Glomerular endothelial cell (primary cell): ENCODE data around the gene CDKN2B. TPM values are rescaled to one million over a fixed set of nuclear protein-coding genes. Genes with fewer than 3 reads are reported as not detected.
"Not testable (repeated sequence)": the region's sequence is repeated elsewhere in the genome, so short reads cannot be mapped to it uniquely, and the experiment has no call there.

Source experiments
- DNase-seq: peaks from one replicate; pipeline ENCODE4 v3.0.0-alpha.2; 2011; ENCODE audit warnings: low read depth, low spot score; ENCODE audit errors: extremely low read depth
- total RNA-seq: library from RNA; depleted of rRNA; stranded (reverse); fragments of >200 nt; gene quantifications from 2 replicates; pipeline ENCODE4 v1.2.3, GENCODE V29; 2015

The CDKN2B gene
- total RNA-seq, 1 donor from 2014 or later = 36.5 TPM

GRCh38 chr9:21970800-21971640 lies 38.1 kb downstream of the CDKN2B start:
- DNase-seq = no peak

GRCh38 chr9:21969951-21970799 lies 38.9 kb downstream of the CDKN2B start:
- DNase-seq = no peak

- no peak for DNase-seq
Measured at GRCh38 chr9:21969011-21969940, 39.8 kb downstream of the CDKN2B start.

GRCh38 chr9:21968331-21969010 lies 40.6 kb downstream of the CDKN2B start:
- DNase-seq = no peak

GRCh38 chr9:21967702-21968101 lies 41.4 kb downstream of the CDKN2B start:
- DNase-seq = no peak

- no peak for DNase-seq
Measured at GRCh38 chr9:21967169-21967568, 41.9 kb downstream of the CDKN2B start.

- no peak for DNase-seq
Measured at GRCh38 chr9:21966140-21966851, 42.8 kb downstream of the CDKN2B start.

GRCh38 chr9:21965401-21965951 lies 43.6 kb downstream of the CDKN2B start:
- no peak for DNase-seq

- DNase-seq = no peak
Measured at GRCh38 chr9:21964925-21965385, 44.1 kb downstream of the CDKN2B start.

- DNase-seq = no peak
Measured at GRCh38 chr9:21961569-21961968, 47.5 kb downstream of the CDKN2B start.

GRCh38 chr9:21959268-21959667 lies 49.8 kb downstream of the CDKN2B start:
- not testable (repeated sequence) for DNase-seq

GRCh38 chr9:21958833-21959232 lies 50.3 kb downstream of the CDKN2B start:
- no peak for DNase-seq

Other genes starting within 250 kb of the CDKN2B start
- 28.2 and 31.6 TPM in 2 replicates for gene MTAP, start 206.7 kb downstream of the CDKN2B start, total RNA-seq
- gene CDKN2A, start 14.9 kb downstream of the CDKN2B start, total RNA-seq = 54.6 and 98.4 TPM in 2 replicates
- gene CDKN2B-AS1, start 14.5 kb downstream of the CDKN2B start, total RNA-seq = 2.9 and 7.1 TPM in 2 replicates